H1 (cell line): ENCODE data around the gene TDO2. TPM values are rescaled to one million over a fixed set of nuclear protein-coding genes. Genes with fewer than 3 reads are reported as not detected.

Source experiments
- CTCF ChIA-PET: fragments of 300-600 bp; sonication (Branson Sonifier 250); formaldehyde crosslinking; loops from one replicate; lab custom pipeline; 2021; ENCODE audit not compliant: partially characterized antibody; lab: Charles Lee
- POLR2A ChIA-PET: fragments of 300-600 bp; sonication (Branson Sonifier 250); formaldehyde crosslinking; loops from one replicate; lab custom pipeline; 2021; ENCODE audit warnings: inconsistent platforms; ENCODE audit not compliant: partially characterized antibody; lab: Charles Lee
- DNase-seq, 2 experiments: peaks; one replicate each; pipeline versions ENCODE4 v3.0.0 to v3.0.0-alpha.2; 2010 to 2022; ENCODE audit warnings: low spot score in 2 of 2, low read depth in 1 of 2, mixed read lengths in 1 of 2
- FAIRE-seq: peaks from 2 replicates; lab custom pipeline; 2011; peaks lifted over from hg19 to GRCh38; lab: Jason Lieb, UNC
- H2AFZ ChIP-seq: 2 replicates; pipeline ENCODE4 v1.8.1; 2012; ENCODE audit warnings: low read length, inconsistent platforms
- H2AK5ac ChIP-seq: 2 replicates; pipeline ENCODE4 v1.6.1; 2013; ENCODE audit warnings: low read depth, low read length
- H2BK120ac ChIP-seq: replicated peaks from 2 replicates; pipeline ENCODE3; 2013; ENCODE audit warnings: low read depth, low read length, inconsistent platforms
- H2BK12ac ChIP-seq: 2 replicates; pipeline ENCODE4 v1.6.1; 2013; ENCODE audit warnings: low read depth, low read length
- H2BK15ac ChIP-seq: 2 replicates; pipeline ENCODE4 v1.6.1; 2013; ENCODE audit warnings: low read length
- H2BK20ac ChIP-seq: 2 replicates; pipeline ENCODE4 v1.6.1; 2013; ENCODE audit warnings: low read length
- H2BK5ac ChIP-seq: 2 replicates; pipeline ENCODE4 v1.6.1; 2013; ENCODE audit warnings: low read depth, low read length
- H3K14ac ChIP-seq: 2 replicates; pipeline ENCODE4 v1.6.1; 2013; ENCODE audit warnings: inconsistent platforms; ENCODE audit not compliant: insufficient read length
- H3K18ac ChIP-seq: 2 replicates; pipeline ENCODE4 v1.6.1; 2013; ENCODE audit warnings: low read length; ENCODE audit errors: extremely low read depth
- H3K23ac ChIP-seq: 2 replicates; pipeline ENCODE4 v1.6.1; 2013; ENCODE audit warnings: inconsistent platforms; ENCODE audit not compliant: insufficient read length
- H3K23me2 ChIP-seq: 2 replicates; pipeline ENCODE4 v1.6.1; 2013; ENCODE audit warnings: low read depth, low read length
- H3K27ac ChIP-seq: 2 replicates; pipeline ENCODE4 v1.6.1; 2011; ENCODE audit warnings: low read depth, low read length, inconsistent platforms
- H3K27me3 ChIP-seq, 4 experiments: replicated peaks in 1 of 4; 1 replicate in 1 of 4; 2 replicates in 3 of 4; pipeline versions ENCODE4 v1.6.1 to v1.8.1; 2011 to 2013; ENCODE audit warnings: low read length in 3 of 4, mild to moderate bottlenecking in 3 of 4, inconsistent platforms in 2 of 4, mixed read lengths in 2 of 4, moderate library complexity in 1 of 4; ENCODE audit not compliant: control insufficient read depth in 3 of 4, insufficient read depth in 3 of 4; ENCODE audit errors: extremely low read depth in 1 of 4
- H3K36me3 ChIP-seq, 4 experiments: 2 replicates each; pipeline versions ENCODE4 v1.6.1 to v1.8.1; 2011 to 2013; ENCODE audit warnings: mild to moderate bottlenecking in 4 of 4, low read length in 3 of 4, moderate library complexity in 2 of 4, control low read depth in 1 of 4, inconsistent platforms in 1 of 4; ENCODE audit not compliant: insufficient read depth in 4 of 4, control insufficient read depth in 2 of 4
- H3K4ac ChIP-seq: replicated peaks from 2 replicates; pipeline ENCODE3; 2013; ENCODE audit warnings: low read length, low read depth, mixed read lengths, inconsistent platforms; ENCODE audit not compliant: insufficient read length
- H3K4me1 ChIP-seq, 4 experiments: replicated peaks in 1 of 4; 1 replicate in 1 of 4; 2 replicates in 3 of 4; pipeline versions ENCODE4 v1.6.1 to v1.8.1; 2011 to 2013; ENCODE audit warnings: low read length in 3 of 4, inconsistent platforms in 2 of 4, mixed read lengths in 1 of 4; ENCODE audit not compliant: insufficient read depth in 4 of 4, control insufficient read depth in 3 of 4
- H3K4me2 ChIP-seq, 2 experiments: 2 replicates each; pipeline versions ENCODE4 v1.6.1 to v1.8.1; 2011 to 2013; ENCODE audit warnings: low read depth in 2 of 2, low read length in 2 of 2, control low read depth in 1 of 2, inconsistent platforms in 1 of 2, mild to moderate bottlenecking in 1 of 2; ENCODE audit not compliant: insufficient read depth in 1 of 2
- H3K4me3 ChIP-seq, 4 experiments: fragments of 200-600, 300-600 bp in 1 of 4; sonication (generic), shearing (Covaris generic), sonication (Bioruptor Twin) in 1 of 4; 2 replicates each; pipeline versions ENCODE4 v1.5.1 to v1.8.1; 2011 to 2016; ENCODE audit warnings: low read length in 4 of 4, low read depth in 3 of 4, control low read depth in 2 of 4, inconsistent platforms in 2 of 4, mild to moderate bottlenecking in 2 of 4, mixed read lengths in 1 of 4, moderate library complexity in 1 of 4; ENCODE audit not compliant: insufficient read depth in 2 of 4; ENCODE audit errors: extremely low read depth in 1 of 4
- H3K56ac ChIP-seq: replicated peaks from 2 replicates; pipeline ENCODE3; 2013; ENCODE audit warnings: low read depth, mild to moderate bottlenecking, mixed read lengths, low read length, inconsistent platforms; ENCODE audit not compliant: insufficient read length
- H3K79me1 ChIP-seq: 2 replicates; pipeline ENCODE4 v1.6.1; 2013; ENCODE audit warnings: low read depth, low read length, control low read depth
- H3K79me2 ChIP-seq, 2 experiments: 2 replicates each; pipeline versions ENCODE4 v1.6.1 to v1.8.1; 2012 to 2013; ENCODE audit warnings: low read length in 2 of 2, mild to moderate bottlenecking in 2 of 2, inconsistent platforms in 1 of 2; ENCODE audit not compliant: insufficient read depth in 2 of 2, control insufficient read depth in 1 of 2
- H3K9ac ChIP-seq, 4 experiments: replicated peaks in 1 of 4; 1 replicate in 1 of 4; 2 replicates in 3 of 4; pipeline versions ENCODE4 v1.6.1 to v1.8.1; 2011 to 2013; ENCODE audit warnings: low read depth in 3 of 4, low read length in 3 of 4, control low read depth in 2 of 4, mild to moderate bottlenecking in 2 of 4, moderate library complexity in 2 of 4, inconsistent platforms in 1 of 4; ENCODE audit errors: extremely low read depth in 1 of 4
- H3K9me3 ChIP-seq, 2 experiments: 2 replicates each; pipeline versions ENCODE4 v1.6.1 to v1.8.1; 2012 to 2013; ENCODE audit warnings: mild to moderate bottlenecking in 2 of 2, moderate library complexity in 2 of 2, control low read depth in 1 of 2, inconsistent platforms in 1 of 2, low read depth in 1 of 2, low read length in 1 of 2, mixed read lengths in 1 of 2; ENCODE audit not compliant: insufficient read depth in 2 of 2
- H4K20me1 ChIP-seq, 2 experiments: replicated peaks in 1 of 2; 2 replicates each; pipeline versions ENCODE3 to v1.8.1; 2011 to 2013; ENCODE audit warnings: inconsistent platforms in 2 of 2, low read length in 2 of 2, mild to moderate bottlenecking in 1 of 2; ENCODE audit not compliant: insufficient read depth in 2 of 2, control insufficient read depth in 1 of 2
- H4K5ac ChIP-seq: 2 replicates; pipeline ENCODE4 v1.6.1; 2013; ENCODE audit warnings: low read length, low read depth, mixed read lengths, inconsistent platforms; ENCODE audit not compliant: insufficient read length
- H4K8ac ChIP-seq: 2 replicates; pipeline ENCODE4 v1.8.0; 2013; ENCODE audit warnings: mild to moderate bottlenecking, moderate library complexity, low read length, inconsistent platforms; ENCODE audit not compliant: insufficient read depth; ENCODE audit errors: extremely low read depth
- H4K91ac ChIP-seq: replicated peaks from 2 replicates; pipeline ENCODE3; 2013; ENCODE audit warnings: low read length, mixed read lengths, inconsistent platforms; ENCODE audit not compliant: insufficient read length
- CHD2 ChIP-seq: IDR thresholded peaks from 2 replicates; pipeline ENCODE4 v1.6.1; 2012; ENCODE audit warnings: low read length, improper control_type of control experiment
- CREB1 ChIP-seq: IDR thresholded peaks from 2 replicates; pipeline ENCODE4 v1.6.1; 2012; ENCODE audit warnings: inconsistent platforms
- CTBP2 ChIP-seq: IDR thresholded peaks from 2 replicates; pipeline ENCODE4 v1.7.0; 2011; ENCODE audit warnings: borderline replicate concordance, mild to moderate bottlenecking, moderate library complexity, mixed read lengths, low read length; ENCODE audit not compliant: insufficient read depth, insufficient read length
- EP300 ChIP-seq, 2 experiments: IDR thresholded peaks; 1 replicate in 1 of 2; 2 replicates in 1 of 2; pipeline ENCODE4 v1.6.1; 2011 to 2012; ENCODE audit warnings: low read depth in 2 of 2, low read length in 2 of 2, mild to moderate bottlenecking in 2 of 2, borderline replicate concordance in 1 of 2, inconsistent platforms in 1 of 2, moderate library complexity in 1 of 2
- KDM4A ChIP-seq: IDR thresholded peaks from one replicate; pipeline ENCODE4 v1.7.1; 2012; ENCODE audit warnings: low read depth, mild to moderate bottlenecking, moderate library complexity, low read length, inconsistent platforms; ENCODE audit not compliant: severe bottlenecking
- PHF8 ChIP-seq: fragments of 200-600 bp; sonication (generic); conservative IDR thresholded peaks from 2 replicates; pipeline ENCODE4 v1.7.1; 2012; ENCODE audit warnings: low read depth, mild to moderate bottlenecking, inconsistent platforms, low read length, moderate library complexity
- WGBS, 2 experiments: shearing (Covaris generic) in 1 of 2; methylation state at CpG; one replicate each; pipeline versions ENCODE4 v1.1.6 to v1.1.7; 2013 to 2015; ENCODE audit warnings: low lambda C conversion rate in 2 of 2, mixed read lengths in 2 of 2, inconsistent platforms in 1 of 2, low coverage in 1 of 2, missing lambda C conversion rate in 1 of 2; ENCODE audit not compliant: insufficient replicate concordance in 2 of 2, insufficient coverage in 1 of 2, insufficient read length in 1 of 2; ENCODE audit errors: extremely low coverage in 1 of 2, missing lambda C conversion rate in 1 of 2; 5-methylcytosine and 5-hydroxymethylcytosine counted together
- polyA plus RNA-seq, 7 experiments: library from polyadenylated mRNA; depleted of rRNA in 3 of 7; stranded (reverse) in 5 of 7; unstranded in 2 of 7; fragments of >200 nt in 5 of 7; fragments of 200-250 nt in 2 of 7; gene quantifications; 1 replicate in 5 of 7; 2 replicates in 1 of 7; 4 replicates in 1 of 7; pipeline versions ENCODE4 v1.2.1 to v1.2.3, GENCODE V29; 2011 to 2013; ENCODE audit warnings: missing spikeins in 2 of 7, mixed read lengths in 2 of 7
- total RNA-seq: library from RNA; stranded (reverse); fragmentation: NEBNext Ultra II Directional; extraction: Animal tissue kit (Norgen Biotek cat#: 25700); gene quantifications from 2 replicates; pipeline ENCODE4 v1.2.1, GENCODE V29; 2021
- TF ChIP-seq, protein P1 (sequence below): IDR thresholded peaks from 2 replicates; pipeline ENCODE4 v1.6.1; 2011; ENCODE audit warnings: low read length, improper control_type of control experiment

The TDO2 gene
- total and polyA plus RNA-seq, 2 of the 8 experiments (the other 6 are each of a cell fraction or from before 2014, with no cell fraction given) = 0.03 TPM; not detected in 1

DNA sequence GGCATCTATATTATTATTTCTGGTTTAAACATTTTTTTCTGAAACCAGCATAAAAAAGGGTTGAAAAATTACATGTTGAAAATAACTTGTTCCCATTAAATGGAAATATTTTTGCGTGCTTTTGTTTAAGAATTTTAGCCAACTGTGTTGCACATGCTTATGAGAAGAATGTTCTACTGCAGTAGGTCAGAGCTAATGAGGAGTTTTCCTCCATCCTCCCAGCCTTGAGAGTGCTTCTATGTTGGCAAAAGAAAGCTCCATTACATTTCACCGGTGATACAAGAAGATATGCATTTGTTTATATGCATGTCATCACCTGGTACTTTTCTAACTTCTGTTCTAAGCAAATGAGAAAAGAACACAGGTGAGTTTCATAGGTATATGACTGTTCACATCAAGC is 13.6 kb upstream of the TDO2 start:
- Histone ChIP-seq H3K23ac (no peak overlapping the region), H4K8ac (no peak overlapping the region), H2BK15ac (no peak overlapping the region), H2BK5ac (no peak overlapping the region), H3K18ac (no peak overlapping the region), H2BK12ac (no peak overlapping the region), H3K4me3 (no peak overlapping the region), H3K27ac (no peak overlapping the region), H3K14ac (no peak overlapping the region), H2BK20ac (no peak overlapping the region), H3K9ac (no peak overlapping the region), H4K5ac (no peak overlapping the region), H3K4me1 (no peaks in the 10 kb centered on the region), H3K4me2 (no peak overlapping the region), H4K91ac (no peak overlapping the region), H3K4ac (no peak overlapping the region), H4K20me1 (no peaks in the 10 kb centered on the region), H3K79me1 (no peaks in the 10 kb centered on the region), H3K9me3 (no peaks in the 10 kb centered on the region), H3K79me2 (no peaks in the 10 kb centered on the region), H2BK120ac (no peak overlapping the region), H2AK5ac (no peak overlapping the region), H3K23me2 (no peaks in the 10 kb centered on the region), H2AFZ (no peak overlapping the region), H3K36me3 (no peaks in the 10 kb centered on the region), H3K56ac (no peak overlapping the region), H3K27me3 (no peaks in the 10 kb centered on the region)
- ChIA-PET POLR2A (no interaction called here), CTCF (interaction anchor here (0.5 to 1.4 kb wide), 2 partner anchors 18 to 38 kb away, joined by 3 to 4 read pairs; no protein-coding TSS in a partner anchor)
- DNase-seq (no peak), FAIRE-seq (no peak)
- WGBS, 2 experiments = 100% methylated on average over 2 of the region's 2 CpGs; no CpG with 5 or more reads in 1 of the 2 experiments
- no peak for TF ChIP-seq EP300 (IDR thresholded peaks at IDR 0.05; ENCODE audit: borderline replicate concordance in 1 of 2, low read depth in 2 of 2, low read length in 2 of 2)
- TF ChIP-seq PHF8 = no peak
- no peak for TF ChIP-seq KDM4A
- TF ChIP-seq CTBP2 = no peak
- TF ChIP-seq, protein P1, sequence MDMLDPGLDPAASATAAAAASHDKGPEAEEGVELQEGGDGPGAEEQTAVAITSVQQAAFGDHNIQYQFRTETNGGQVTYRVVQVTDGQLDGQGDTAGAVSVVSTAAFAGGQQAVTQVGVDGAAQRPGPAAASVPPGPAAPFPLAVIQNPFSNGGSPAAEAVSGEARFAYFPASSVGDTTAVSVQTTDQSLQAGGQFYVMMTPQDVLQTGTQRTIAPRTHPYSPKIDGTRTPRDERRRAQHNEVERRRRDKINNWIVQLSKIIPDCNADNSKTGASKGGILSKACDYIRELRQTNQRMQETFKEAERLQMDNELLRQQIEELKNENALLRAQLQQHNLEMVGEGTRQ = no peak
- TF ChIP-seq CREB1 = no peak
- TF ChIP-seq CHD2 = no peak
